ENCODE results near the gene KRTAP10-7.

- TF ChIP-seq, protein P1, sequence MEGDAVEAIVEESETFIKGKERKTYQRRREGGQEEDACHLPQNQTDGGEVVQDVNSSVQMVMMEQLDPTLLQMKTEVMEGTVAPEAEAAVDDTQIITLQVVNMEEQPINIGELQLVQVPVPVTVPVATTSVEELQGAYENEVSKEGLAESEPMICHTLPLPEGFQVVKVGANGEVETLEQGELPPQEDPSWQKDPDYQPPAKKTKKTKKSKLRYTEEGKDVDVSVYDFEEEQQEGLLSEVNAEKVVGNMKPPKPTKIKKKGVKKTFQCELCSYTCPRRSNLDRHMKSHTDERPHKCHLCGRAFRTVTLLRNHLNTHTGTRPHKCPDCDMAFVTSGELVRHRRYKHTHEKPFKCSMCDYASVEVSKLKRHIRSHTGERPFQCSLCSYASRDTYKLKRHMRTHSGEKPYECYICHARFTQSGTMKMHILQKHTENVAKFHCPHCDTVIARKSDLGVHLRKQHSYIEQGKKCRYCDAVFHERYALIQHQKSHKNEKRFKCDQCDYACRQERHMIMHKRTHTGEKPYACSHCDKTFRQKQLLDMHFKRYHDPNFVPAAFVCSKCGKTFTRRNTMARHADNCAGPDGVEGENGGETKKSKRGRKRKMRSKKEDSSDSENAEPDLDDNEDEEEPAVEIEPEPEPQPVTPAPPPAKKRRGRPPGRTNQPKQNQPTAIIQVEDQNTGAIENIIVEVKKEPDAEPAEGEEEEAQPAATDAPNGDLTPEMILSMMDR (IDR thresholded peaks at IDR 0.05), result no peak
- no peak for TF ChIP-seq POLR2A (IDR thresholded peaks at IDR 0.05)
- TF ChIP-seq EP300 (IDR thresholded peaks at IDR 0.05), result no peak
Measured at GRCh38 chr21:44637018-44637850, 36.8 kb downstream of the KRTAP10-7 start, which contains the start of gene KRTAP10-10.
